LNCaP clone FGC (cell line): ENCODE results near the gene REST.
A peak's percentile ranks its signal among the peaks of the same experiment; 100 is the strongest.
"Not testable (repeated sequence)": the region's sequence is repeated elsewhere in the genome, so short reads cannot be mapped to it uniquely, and the experiment has no call there.

Source experiments
- DNase-seq: peaks from one replicate; pipeline ENCODE4 v3.0.0-alpha.2; 2011; ENCODE audit warnings: low read depth
- H3K4me3 ChIP-seq: 2 replicates; pipeline ENCODE4 v1.5.1; 2011; ENCODE audit warnings: mild to moderate bottlenecking, low read depth, low read length, control low read depth
- TF ChIP-seq, protein P1 (sequence below): IDR thresholded peaks from 2 replicates; pipeline ENCODE4 v1.5.1; 2012; ENCODE audit warnings: mild to moderate bottlenecking; ENCODE audit not compliant: control insufficient read depth, insufficient read depth; ENCODE audit errors: extremely low read depth

The REST gene

DNA sequence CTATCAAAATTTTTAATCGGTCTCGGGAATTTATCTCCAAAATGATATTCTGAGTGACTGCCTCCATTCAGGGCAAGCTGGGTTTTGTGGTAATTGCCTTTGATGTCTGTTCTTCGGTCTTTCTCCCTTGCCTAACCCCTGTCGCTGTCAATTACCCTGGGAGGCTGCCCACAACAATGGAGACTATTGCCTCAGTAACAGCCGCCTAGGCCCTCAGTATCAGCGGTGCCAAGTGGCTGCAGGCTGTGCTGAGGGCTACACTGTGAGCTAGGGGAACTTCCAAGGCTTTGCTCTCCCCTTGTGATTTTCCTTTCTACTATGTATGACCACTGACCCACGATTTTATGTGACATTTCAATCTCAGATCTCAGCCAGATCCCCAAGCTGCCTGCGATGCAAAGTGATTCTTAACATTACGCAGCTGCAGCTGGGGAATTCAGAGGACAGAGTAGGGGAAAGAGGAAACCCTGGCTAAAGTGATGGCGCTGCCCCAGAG, 36.3 kb upstream of the REST start:
- no peak for DNase-seq
- no peak overlapping the region for H3K4me3 ChIP-seq
- TF ChIP-seq, protein P1, sequence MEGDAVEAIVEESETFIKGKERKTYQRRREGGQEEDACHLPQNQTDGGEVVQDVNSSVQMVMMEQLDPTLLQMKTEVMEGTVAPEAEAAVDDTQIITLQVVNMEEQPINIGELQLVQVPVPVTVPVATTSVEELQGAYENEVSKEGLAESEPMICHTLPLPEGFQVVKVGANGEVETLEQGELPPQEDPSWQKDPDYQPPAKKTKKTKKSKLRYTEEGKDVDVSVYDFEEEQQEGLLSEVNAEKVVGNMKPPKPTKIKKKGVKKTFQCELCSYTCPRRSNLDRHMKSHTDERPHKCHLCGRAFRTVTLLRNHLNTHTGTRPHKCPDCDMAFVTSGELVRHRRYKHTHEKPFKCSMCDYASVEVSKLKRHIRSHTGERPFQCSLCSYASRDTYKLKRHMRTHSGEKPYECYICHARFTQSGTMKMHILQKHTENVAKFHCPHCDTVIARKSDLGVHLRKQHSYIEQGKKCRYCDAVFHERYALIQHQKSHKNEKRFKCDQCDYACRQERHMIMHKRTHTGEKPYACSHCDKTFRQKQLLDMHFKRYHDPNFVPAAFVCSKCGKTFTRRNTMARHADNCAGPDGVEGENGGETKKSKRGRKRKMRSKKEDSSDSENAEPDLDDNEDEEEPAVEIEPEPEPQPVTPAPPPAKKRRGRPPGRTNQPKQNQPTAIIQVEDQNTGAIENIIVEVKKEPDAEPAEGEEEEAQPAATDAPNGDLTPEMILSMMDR, result no peak

DNA sequence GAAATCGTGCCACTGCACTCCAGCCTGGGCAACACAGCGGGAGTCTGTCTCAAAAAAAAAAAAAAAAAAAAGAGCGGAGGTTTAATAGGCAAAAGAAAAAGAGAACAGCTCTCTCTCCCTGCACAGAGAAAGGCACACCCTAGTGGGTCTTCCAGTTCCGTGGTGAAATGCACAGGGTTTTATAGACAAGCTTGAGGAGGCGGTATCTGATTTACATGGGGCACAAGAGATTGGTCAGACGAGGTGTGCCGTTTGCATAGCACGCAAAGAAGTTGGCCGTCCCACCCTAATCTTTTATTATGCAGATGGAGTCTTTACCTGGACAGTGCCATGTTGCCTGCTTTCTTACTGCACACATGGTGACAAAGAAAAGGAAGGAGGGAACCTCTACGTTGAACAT, 33.5 kb upstream of the REST start:
- TF ChIP-seq, protein P1, result peak; percentile 19; the same call in 1 of the 2 replicates
- peak; percentile 94 for DNase-seq
- H3K4me3 ChIP-seq, result peak overlapping the region; percentile 45

DNA sequence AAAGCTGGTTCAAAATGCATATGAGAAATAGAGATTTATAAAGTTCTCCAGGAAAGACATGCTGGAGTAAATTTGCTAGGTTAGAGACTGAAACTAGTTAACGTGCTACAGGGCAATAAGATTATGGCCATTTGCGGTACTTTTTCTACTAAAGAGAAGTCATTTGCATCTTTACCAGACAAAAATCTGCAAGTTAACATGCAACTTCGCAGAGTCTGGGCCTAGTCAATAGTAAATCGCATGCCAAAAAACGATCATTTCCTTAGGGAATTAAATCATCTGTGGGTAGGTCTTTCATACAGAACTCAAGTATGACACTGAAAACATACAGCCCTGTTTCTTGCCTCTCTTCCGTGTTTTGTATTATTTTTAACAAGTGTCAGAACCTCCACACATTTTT, 32.8 kb upstream of the REST start:
- no peak for DNase-seq
- H3K4me3 ChIP-seq, result peak overlapping the region; percentile 45
- TF ChIP-seq, protein P1, result no peak

DNA sequence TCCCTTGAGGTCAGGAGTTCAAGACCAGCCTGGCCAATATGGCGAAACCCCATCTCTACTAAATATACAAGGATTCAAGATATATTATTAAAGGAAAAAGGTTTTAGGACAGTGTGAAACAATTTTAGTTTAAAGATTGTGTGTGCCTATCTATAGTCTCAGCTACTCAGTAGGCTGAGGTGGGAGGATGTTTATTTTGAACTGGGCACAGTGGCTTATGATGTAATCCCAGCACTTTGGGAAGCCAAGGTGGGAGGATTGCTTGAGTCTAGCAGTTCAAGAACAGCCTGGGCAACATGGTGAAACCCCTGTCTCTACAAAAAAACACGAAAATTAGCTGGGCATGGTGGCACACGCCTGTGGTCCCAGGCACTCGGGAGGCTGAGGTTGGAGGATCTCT, 31.4 kb upstream of the REST start:
- H3K4me3 ChIP-seq, result no peak overlapping the region
- TF ChIP-seq, protein P1, result no peak
- DNase-seq, result no peak

DNA sequence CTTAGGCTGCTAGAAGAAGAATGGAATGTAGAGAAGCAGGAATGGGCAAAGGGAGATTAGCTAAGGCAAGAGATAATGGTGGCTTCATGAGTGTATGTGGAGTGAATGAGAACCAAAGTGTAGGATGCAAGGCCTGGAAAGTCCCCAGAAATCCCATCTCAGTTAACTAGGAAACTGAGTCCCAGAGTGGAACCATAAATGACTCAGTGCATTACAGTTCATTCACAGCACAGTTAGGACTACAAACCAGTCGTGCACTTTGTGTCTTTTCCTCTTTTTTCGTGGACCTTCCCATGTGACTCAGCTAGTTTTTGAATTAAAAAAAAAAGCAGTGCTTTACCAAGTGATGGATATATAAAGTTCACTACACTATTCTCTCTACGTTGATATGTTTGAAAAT, 27.7 kb upstream of the REST start:
- no peak for DNase-seq
- TF ChIP-seq, protein P1, result no peak
- no peak overlapping the region for H3K4me3 ChIP-seq

DNA sequence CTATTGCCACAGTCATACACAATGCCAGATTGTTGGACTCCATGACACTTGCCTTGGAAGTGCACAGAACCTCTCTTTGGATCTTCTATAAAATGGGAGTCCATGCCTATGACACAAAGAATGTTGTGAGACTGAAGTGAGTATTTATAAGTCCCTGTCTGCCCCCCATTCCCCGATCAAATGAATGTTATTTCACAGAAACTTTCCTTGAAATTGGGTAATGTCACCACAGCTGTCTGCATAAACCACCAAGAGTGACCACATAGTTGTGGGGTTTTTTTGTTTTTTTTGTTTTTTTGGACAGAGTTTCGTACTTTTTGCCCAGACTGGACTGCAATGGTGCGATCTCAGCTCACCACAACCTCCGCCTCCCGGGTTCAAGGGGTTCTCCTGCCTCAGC, 27.1 kb upstream of the REST start:
- TF ChIP-seq, protein P1, result no peak
- no peak for DNase-seq

DNA sequence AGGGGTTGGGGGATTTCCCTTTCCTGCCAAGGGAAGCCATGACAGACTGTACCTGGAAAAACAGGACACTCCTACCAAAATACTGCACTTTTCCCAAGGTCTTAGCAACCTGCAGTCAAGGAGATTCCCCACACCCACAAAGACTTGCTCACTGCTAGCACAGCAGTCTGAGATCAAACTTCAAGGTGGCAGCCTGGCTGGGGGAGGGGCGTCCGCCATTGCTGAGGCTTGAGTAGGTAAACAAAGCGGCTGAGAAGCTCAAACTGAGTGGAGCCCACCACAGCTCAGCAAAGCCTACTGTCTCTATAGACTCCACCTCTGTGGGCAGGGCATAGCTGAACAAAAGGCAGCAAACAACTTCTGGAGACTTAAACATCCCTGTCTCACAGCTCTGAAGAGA, 23.2 kb upstream of the REST start:
- not testable (repeated sequence) for DNase-seq
- H3K4me3 ChIP-seq, result peak overlapping the region; percentile 40

More for the DNA sequence above, 27.1 kb upstream of the REST start:
- no peak overlapping the region for H3K4me3 ChIP-seq
